ENCODE measurements around the gene MICALL2. TPM values are rescaled to one million over a fixed set of nuclear protein-coding genes. Genes with fewer than 3 reads are reported as not detected.
A peak's percentile ranks its signal among the peaks of the same experiment; 100 is the strongest.

MICALL2 gene
- total and polyA plus RNA-seq, 8 donors = 8.3 to 93.6 (median 12.8) TPM

DNA sequence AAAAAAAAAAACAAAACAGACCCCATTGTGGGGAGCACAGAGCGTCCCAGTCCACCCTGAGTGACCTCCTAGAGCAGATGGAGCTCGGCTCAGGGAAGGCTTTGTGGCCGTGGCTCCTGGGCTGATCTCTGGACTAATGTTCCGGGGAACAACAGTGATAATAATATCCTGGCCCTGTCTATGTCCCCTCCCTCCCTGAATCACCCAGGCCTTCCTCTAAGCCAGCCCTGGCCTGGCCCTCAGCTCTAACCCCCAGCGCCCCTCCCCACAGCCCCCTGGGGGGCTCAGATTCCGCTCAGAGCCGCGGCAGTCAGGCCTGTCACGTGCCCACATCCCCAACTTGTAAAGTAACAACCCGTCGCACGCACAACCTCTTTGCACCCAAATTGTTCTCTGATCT is 48.3 kb downstream of the MICALL2 start:
- H3K27me3 ChIP-seq = peaks cover 0 to 19% (median 0%) of the 10 kb centered on the region in 4 donors
- TF ChIP-seq, protein P1, sequence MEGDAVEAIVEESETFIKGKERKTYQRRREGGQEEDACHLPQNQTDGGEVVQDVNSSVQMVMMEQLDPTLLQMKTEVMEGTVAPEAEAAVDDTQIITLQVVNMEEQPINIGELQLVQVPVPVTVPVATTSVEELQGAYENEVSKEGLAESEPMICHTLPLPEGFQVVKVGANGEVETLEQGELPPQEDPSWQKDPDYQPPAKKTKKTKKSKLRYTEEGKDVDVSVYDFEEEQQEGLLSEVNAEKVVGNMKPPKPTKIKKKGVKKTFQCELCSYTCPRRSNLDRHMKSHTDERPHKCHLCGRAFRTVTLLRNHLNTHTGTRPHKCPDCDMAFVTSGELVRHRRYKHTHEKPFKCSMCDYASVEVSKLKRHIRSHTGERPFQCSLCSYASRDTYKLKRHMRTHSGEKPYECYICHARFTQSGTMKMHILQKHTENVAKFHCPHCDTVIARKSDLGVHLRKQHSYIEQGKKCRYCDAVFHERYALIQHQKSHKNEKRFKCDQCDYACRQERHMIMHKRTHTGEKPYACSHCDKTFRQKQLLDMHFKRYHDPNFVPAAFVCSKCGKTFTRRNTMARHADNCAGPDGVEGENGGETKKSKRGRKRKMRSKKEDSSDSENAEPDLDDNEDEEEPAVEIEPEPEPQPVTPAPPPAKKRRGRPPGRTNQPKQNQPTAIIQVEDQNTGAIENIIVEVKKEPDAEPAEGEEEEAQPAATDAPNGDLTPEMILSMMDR (IDR thresholded peaks at IDR 0.05) = no peak
- no peaks in the 10 kb centered on the region for H3K4me1 ChIP-seq
- intact Hi-C loops (cut with DNase I) = no loop called here
- peak in 1 of 6 donors; percentile 25 for DNase-seq
- H3K27ac ChIP-seq = no peak overlapping the region
- FAIRE-seq = no peak
- ATAC-seq = no peak
- H3K9me3 ChIP-seq = no peaks in the 10 kb centered on the region
- H3K4me3 ChIP-seq = no peak overlapping the region
- 43 to 55% methylated on average over 12 of the region's 12 CpGs for WGBS, 2 donors
- no peaks in the 10 kb centered on the region for H3K36me3 ChIP-seq

DNA sequence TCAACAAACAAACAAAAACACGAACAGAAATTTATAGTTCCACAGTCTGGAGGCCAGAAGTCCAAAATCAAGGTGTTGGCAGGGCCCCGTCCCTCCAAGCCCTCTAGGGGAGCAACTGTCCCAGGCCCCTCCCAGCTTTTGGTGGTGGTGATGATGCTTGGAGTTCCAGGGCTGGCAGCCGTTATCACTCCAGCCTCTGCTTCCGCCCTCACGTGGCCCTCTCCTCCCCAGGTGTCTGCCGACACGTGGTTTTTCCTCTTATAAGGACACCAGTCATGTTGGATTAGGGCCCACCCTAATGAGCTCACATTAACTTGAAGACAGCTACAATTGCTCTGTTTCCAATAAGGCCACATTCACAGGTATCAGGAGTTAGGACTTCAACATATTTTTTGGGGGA is 49.7 kb downstream of the MICALL2 start:
- 56 to 72% methylated on average over 7 of the region's 7 CpGs for WGBS, 2 donors
- H3K27ac ChIP-seq = no peak overlapping the region
- no peak for ATAC-seq
- DNase-seq = peak in 1 of 6 donors; percentile 20
- H3K4me1 ChIP-seq = no peaks in the 10 kb centered on the region
- no peaks in the 10 kb centered on the region for H3K36me3 ChIP-seq
- H3K27me3 ChIP-seq = peaks cover 0 to 19% (median 2%) of the 10 kb centered on the region in 4 donors
- intact Hi-C loops (cut with DNase I) = loop anchor here in 1 of 3 donors (10.0 kb wide), 1 partner anchor 185 kb away; no protein-coding TSS in a partner anchor
- H3K4me3 ChIP-seq = no peak overlapping the region
- no peaks in the 10 kb centered on the region for H3K9me3 ChIP-seq
- FAIRE-seq = no peak
- TF ChIP-seq, protein P1 (IDR thresholded peaks at IDR 0.05) = no peak

DNA sequence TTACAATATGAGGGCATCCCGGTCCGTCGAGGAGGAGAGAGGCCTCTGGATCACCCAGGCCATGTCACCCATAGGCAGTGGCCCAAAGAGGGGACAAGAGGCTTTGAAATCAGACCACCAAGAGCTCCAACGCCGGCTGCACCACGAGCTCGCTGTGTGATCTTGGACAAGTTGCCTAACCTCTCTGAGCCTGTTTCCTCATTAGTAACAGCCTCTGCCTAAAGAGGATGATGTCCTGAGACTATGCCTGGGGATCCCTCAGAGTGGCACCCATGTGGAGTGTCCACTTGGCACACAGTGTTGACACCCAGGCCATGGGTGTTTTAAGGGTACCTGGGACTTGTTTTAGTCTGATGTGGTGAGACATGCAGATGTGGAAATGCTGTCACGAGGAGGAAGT is 50.8 kb downstream of the MICALL2 start:
- intact Hi-C loops (cut with DNase I) = loop anchor here in 1 of 3 donors (10.0 kb wide), 1 partner anchor 184 kb away; no protein-coding TSS in a partner anchor
- TF ChIP-seq, protein P1 (IDR thresholded peaks at IDR 0.05) = no peak
- FAIRE-seq = no peak

DNA sequence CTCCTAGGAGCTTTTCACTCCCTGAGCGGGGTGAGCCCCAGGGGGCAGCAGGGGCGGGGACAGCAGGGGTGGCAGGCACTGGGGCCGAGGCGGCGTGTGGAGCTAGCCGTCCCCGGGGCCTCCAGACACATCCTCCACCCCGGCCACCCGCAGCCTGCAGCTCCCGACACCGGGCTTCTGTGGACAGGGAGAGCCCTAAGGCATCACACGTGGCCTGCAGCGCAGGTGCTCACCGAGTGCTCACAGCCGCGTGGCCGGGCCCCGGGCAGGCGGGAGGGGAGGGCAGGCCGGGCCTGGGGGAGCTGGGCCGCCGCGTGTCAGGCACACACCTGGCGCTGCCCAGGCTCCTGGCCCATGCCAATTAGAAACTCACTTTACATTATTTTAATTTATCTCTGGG is 51.4 kb downstream of the MICALL2 start:
- FAIRE-seq (no peak), DNase-seq (no peak), ATAC-seq (no peak)
- H3K9me3 ChIP-seq = no peaks in the 10 kb centered on the region
- intact Hi-C loops (cut with DNase I) = loop anchor here in 1 of 3 donors (10.0 kb wide), 1 partner anchor 183 kb away; no protein-coding TSS in a partner anchor
- no peak overlapping the region for H3K27ac ChIP-seq
- H3K4me3 ChIP-seq = no peak overlapping the region
- no peaks in the 10 kb centered on the region for H3K36me3 ChIP-seq
- peaks cover 0 to 27% (median 4%) of the 10 kb centered on the region in 4 donors for H3K27me3 ChIP-seq
- 27 to 36% methylated on average over 24 of the region's 24 CpGs for WGBS, 2 donors
- TF ChIP-seq, protein P1 (IDR thresholded peaks at IDR 0.05) = no peak
- H3K4me1 ChIP-seq = no peaks in the 10 kb centered on the region

More for the DNA sequence above, 50.8 kb downstream of the MICALL2 start:
- DNase-seq (no peak), ATAC-seq (no peak)
- Histone ChIP-seq H3K27ac (no peak overlapping the region), H3K9me3 (no peaks in the 10 kb centered on the region), H3K27me3 (peaks cover 0 to 22% (median 4%) of the 10 kb centered on the region in 4 donors), H3K36me3 (no peaks in the 10 kb centered on the region), H3K4me3 (no peak overlapping the region), H3K4me1 (no peaks in the 10 kb centered on the region)
- 58 to 73% methylated on average over 8 of the region's 8 CpGs for WGBS, 2 donors

DNA sequence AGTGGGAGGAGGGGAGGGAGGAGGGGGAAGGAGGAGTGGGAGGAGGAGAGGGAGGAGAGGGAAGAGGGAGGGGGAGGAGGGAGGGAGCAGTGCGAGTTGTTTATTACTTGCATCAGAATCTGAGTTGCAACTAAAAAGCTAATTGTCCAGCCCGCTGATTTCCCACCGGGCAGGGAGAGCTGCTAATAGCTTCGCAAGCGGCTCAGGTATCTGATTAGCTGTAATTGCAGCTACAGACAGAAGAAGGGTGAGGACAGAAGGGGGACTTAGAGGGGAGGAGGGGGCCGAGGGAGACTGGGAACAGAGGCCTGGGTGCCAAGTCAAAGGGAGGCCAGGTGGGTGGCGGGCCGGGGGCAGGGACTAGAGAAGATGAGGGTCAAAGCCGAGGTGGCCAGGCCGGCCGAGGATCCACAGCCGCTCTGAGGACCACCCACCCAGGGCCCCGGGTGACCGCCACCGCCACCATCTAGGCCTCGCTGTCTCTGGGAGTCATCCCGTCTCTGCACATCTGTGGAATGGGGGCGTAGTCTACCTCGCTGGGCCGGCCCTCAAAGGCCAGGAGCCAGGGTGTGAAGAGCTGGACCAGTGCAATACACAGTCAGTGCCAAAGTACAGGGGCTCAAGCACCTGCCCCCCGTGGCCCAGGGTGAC is 54.2 kb downstream of the MICALL2 start:
- FAIRE-seq = no peak
- no peak for ATAC-seq
- TF ChIP-seq, protein P1 (IDR thresholded peaks at IDR 0.05) = no peak
- no peak overlapping the region for H3K27ac ChIP-seq
- H3K4me3 ChIP-seq = no peak overlapping the region
- H3K9me3 ChIP-seq = no peaks in the 10 kb centered on the region
- no peaks in the 10 kb centered on the region for H3K4me1 ChIP-seq
- no peaks in the 10 kb centered on the region for H3K36me3 ChIP-seq
- WGBS, 2 donors = 39 to 48% methylated on average over 21 of the region's 21 CpGs
- intact Hi-C loops (cut with DNase I) = loop anchor here in 1 of 3 donors (10.0 kb wide), 1 partner anchor 180 kb away; no protein-coding TSS in a partner anchor
- H3K27me3 ChIP-seq = peaks cover 0 to 28% (median 4%) of the 10 kb centered on the region in 4 donors
- DNase-seq = no peak
